Chondrocyte (in vitro differentiated cells): ENCODE measurements around the gene TSPAN1. TPM values are rescaled to one million over a fixed set of nuclear protein-coding genes. Genes with fewer than 3 reads are reported as not detected.

Experiments
- DNase-seq: peaks from one replicate; pipeline ENCODE4 v3.0.0; 2021; ENCODE audit warnings: mixed read lengths, low spot score
- H3K27ac Mint-ChIP-seq: one replicate; pipeline ENCODE4 v1.8.0; 2021; ENCODE audit warnings: mild to moderate bottlenecking, moderate library complexity, mixed read lengths; ENCODE audit not compliant: unreplicated experiment
- H3K27me3 Mint-ChIP-seq: 2 replicates; pipeline ENCODE4 v1.8.0; 2021; ENCODE audit warnings: low read depth, mixed read lengths
- H3K36me3 Mint-ChIP-seq: 2 replicates; pipeline ENCODE4 v1.8.0; 2021; ENCODE audit warnings: low read depth, mixed read lengths
- H3K4me1 Mint-ChIP-seq: 2 replicates; pipeline ENCODE4 v1.8.0; 2021; ENCODE audit warnings: low read depth, mild to moderate bottlenecking, mixed read lengths
- H3K4me3 Mint-ChIP-seq: one replicate; pipeline ENCODE4 v1.8.0; 2021; ENCODE audit warnings: mild to moderate bottlenecking, moderate library complexity, mixed read lengths; ENCODE audit not compliant: unreplicated experiment
- H3K9me3 Mint-ChIP-seq: 2 replicates; pipeline ENCODE4 v1.8.0; 2021; ENCODE audit warnings: low read depth, mixed read lengths
- CTCF ChIP-seq: fragments of 200-600 bp; sonication (generic); IDR thresholded peaks from 2 replicates; pipeline ENCODE4 v1.5.0; 2021; ENCODE audit warnings: antibody characterized with exemption, mild to moderate bottlenecking, moderate library complexity
- total RNA-seq: library from RNA; stranded (reverse); gene quantifications from 3 replicates; pipeline ENCODE4 v1.2.1, GENCODE V29; 2021

TSPAN1 gene
- total RNA-seq, 1 donor from 2014 or later = 1.6 TPM

- Mint-ChIP-seq H3K4me3 (no peak overlapping the region), H3K27ac (peak overlapping the region; percentile 18), H3K4me1 (peaks cover 57% of the 10 kb centered on the region), H3K27me3 (no peaks in the 10 kb centered on the region), H3K36me3 (peaks cover 9% of the 10 kb centered on the region), H3K9me3 (no peaks in the 10 kb centered on the region)
- no peak for DNase-seq
- TF ChIP-seq CTCF = no peak
These were observed 12.4 kb downstream of the TSPAN1 start for GRCh38 chr1:46187106-46187869.

GRCh38 chr1:46188295-46189030, 13.6 kb downstream of the TSPAN1 start:
- Mint-ChIP-seq H3K4me1 (peaks cover 45% of the 10 kb centered on the region), H3K27me3 (no peaks in the 10 kb centered on the region), H3K4me3 (no peak overlapping the region), H3K27ac (peak overlapping the region; percentile 15), H3K9me3 (no peaks in the 10 kb centered on the region), H3K36me3 (peaks cover 13% of the 10 kb centered on the region)
- DNase-seq = no peak
- peak; percentile 24 for TF ChIP-seq CTCF

- TF ChIP-seq CTCF = no peak
- Mint-ChIP-seq H3K27me3 (no peaks in the 10 kb centered on the region), H3K4me1 (peaks cover 40% of the 10 kb centered on the region), H3K4me3 (no peak overlapping the region), H3K9me3 (no peaks in the 10 kb centered on the region), H3K36me3 (peaks cover 19% of the 10 kb centered on the region), H3K27ac (peak overlapping the region; percentile 83)
- DNase-seq = no peak
These were observed 15.7 kb downstream of the TSPAN1 start for GRCh38 chr1:46190539-46190938.

- peak overlapping the region; percentile 83 for H3K27ac Mint-ChIP-seq
- peaks cover 45% of the 10 kb centered on the region for H3K4me1 Mint-ChIP-seq
- no peak for DNase-seq
- H3K9me3 Mint-ChIP-seq = no peaks in the 10 kb centered on the region
- peaks cover 20% of the 10 kb centered on the region for H3K36me3 Mint-ChIP-seq
- H3K4me3 Mint-ChIP-seq = no peak overlapping the region
- no peaks in the 10 kb centered on the region for H3K27me3 Mint-ChIP-seq
- no peak for TF ChIP-seq CTCF
These were observed 16.3 kb downstream of the TSPAN1 start for GRCh38 chr1:46191033-46191701.

- Mint-ChIP-seq H3K9me3 (no peaks in the 10 kb centered on the region), H3K27ac (peak overlapping the region; percentile 32), H3K4me3 (no peak overlapping the region), H3K36me3 (peaks cover 21% of the 10 kb centered on the region), H3K27me3 (no peaks in the 10 kb centered on the region), H3K4me1 (peaks cover 53% of the 10 kb centered on the region)
- TF ChIP-seq CTCF = no peak
- no peak for DNase-seq
These were observed 17.3 kb downstream of the TSPAN1 start for GRCh38 chr1:46192171-46192570.
